ENCODE results near the gene TCTN1.
"Not testable (repeated sequence)": the region's sequence is repeated elsewhere in the genome, so short reads cannot be mapped to it uniquely, and the experiment has no call there.

The TCTN1 gene

GRCh38 chr12:110639336-110640141 is 25.6 kb downstream of the TCTN1 start:
- peak; percentile 37 for DNase-seq (ENCODE audit: low spot score)

DNA sequence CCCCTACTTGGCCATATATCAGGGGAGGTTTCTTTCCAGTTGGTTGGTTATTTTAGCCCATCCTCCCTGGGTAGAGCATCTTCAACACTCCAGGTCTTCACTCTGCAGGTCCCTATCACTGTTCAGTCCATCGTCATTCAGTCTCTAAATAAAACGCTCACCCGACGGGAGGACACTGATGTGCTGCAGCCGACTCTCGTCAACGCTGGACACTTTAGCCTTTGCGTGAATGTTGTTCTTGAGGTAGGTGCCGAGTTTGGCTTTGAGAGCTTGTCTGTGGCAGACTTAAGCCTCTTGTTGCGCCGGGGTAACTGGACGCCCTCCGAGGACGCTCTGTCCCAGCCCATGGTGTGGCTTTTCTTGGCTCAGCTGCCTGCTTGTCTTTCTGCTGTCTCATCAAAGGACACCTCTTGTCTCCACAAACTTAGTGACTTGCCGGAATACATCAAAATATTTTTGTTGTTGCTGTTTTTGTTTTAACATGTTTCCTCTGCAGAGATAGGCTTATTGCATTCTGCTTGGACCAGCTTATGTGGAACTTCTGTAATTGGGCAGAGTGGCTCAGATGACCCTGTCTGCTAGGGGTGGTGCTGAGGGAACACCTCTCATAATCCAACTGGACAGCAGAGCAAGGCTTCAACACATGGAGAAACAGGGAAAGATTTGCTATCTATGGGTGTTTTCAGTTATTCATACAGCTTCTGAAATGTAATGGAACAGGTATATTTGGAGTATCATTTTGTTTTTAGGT is 26.5 kb downstream of the TCTN1 start:
- peak; percentile 64 for DNase-seq (ENCODE audit: low spot score)

GRCh38 chr12:110641521-110641920 is 27.6 kb downstream of the TCTN1 start:
- DNase-seq (ENCODE audit: low spot score), result no peak

DNA sequence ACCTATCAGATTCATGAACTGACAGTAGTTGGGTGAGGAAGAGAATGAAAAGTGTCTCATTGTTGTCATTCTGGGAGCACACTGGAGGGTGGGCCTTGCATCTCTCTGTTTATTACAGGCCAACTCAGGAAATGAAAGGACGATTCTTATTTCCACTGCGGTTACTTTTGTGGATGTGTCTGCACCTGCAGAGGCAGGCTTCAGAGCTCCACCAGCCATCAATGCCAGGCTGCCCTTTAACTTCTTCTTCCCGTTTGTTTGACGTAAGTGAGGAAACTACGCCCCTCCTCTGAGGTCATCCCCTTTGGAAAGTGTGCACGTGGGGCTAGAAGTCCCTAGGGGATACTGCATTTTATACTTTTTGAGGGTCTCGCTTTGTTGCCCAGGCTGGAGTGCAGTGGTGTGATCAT is 33.7 kb downstream of the TCTN1 start:
- DNase-seq (ENCODE audit: low spot score), result no peak

- DNase-seq (ENCODE audit: low spot score), result no peak
Observed at GRCh38 chr12:110649341-110649847, 35.5 kb downstream of the TCTN1 start.

DNA sequence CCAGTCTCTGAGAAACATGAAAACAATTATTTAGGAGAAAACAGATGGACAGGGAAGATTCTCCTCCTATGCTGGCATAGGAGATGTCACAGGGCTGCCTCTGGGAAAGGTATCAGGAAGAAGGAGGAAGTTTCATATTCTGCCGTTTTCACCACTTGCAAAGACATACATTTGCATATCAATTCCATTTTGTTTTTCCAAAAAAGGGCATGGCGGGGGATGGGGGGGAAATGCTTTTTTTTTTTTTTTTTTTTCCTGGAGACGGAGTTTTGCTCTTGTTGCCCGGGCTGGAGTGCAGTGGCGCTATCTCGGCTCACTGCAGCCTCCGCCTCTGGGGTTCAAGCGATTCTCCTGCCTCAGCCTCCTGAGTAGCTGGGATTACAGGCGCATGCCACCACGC is 40.3 kb downstream of the TCTN1 start:
- not testable (repeated sequence) for DNase-seq (ENCODE audit: low spot score)

- no peak for DNase-seq (ENCODE audit: low spot score)
Observed at GRCh38 chr12:110656071-110656655, 42.2 kb downstream of the TCTN1 start.

DNA sequence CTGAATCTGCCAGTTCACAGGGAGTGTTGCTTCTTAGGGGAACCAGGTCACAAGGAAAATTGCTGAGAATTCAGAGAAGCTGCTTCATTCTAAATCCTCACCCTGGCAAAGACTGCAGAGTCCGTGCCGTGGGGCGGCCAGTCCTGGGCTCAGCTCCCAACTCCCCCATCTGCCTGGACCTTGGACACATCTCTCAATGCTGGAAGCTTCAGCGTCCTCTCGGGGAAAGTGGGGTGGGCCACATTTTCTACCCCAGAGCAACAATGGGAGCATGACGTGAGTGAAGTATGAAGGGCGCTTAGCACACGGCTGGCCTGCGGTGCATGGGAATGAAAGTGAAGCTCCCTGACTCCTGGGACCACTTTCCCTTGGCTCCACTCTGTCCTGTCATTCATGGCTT is 43.8 kb downstream of the TCTN1 start:
- DNase-seq (ENCODE audit: low spot score), result peak; percentile 71

DNA sequence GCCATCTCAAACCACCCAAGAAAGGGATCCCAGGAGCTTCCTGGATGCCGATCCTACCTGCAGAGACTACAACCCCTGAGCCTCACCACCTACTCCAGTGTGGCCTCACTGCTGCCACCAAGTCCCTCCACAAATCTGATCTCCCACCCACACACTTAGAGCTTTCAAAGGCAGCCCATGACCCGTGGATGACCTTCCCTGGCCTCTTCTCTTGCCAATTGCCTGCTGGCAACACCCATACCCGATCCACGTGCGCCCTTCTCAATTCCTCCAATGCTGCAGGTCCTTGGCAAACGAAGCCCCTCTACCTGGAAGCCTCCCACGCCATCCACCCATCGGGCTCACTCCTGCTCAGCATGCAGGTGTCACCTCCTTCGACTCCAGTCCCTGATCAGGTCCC is 44.3 kb downstream of the TCTN1 start:
- DNase-seq (ENCODE audit: low spot score), result no peak

DNA sequence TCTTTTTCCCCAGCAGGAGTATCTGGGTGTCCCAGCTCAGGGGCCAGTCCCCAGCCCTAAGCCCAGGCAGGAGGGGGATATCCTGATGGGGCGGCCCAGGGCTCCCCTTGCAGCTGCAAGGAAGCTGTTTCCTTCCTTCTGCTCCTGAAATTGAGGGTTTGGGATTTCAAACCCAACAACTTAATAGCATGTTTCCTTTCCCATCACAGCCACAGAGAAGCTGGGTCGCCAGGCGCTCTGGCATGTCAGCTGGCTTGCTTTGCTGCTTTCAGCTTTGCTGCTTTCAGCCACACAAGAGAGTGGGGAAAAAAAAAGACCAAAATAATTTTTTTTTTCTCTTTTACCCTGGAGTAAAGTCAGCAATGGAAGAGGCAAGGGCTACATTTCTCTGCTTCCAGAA is 44.9 kb downstream of the TCTN1 start:
- DNase-seq (ENCODE audit: low spot score), result no peak

DNA sequence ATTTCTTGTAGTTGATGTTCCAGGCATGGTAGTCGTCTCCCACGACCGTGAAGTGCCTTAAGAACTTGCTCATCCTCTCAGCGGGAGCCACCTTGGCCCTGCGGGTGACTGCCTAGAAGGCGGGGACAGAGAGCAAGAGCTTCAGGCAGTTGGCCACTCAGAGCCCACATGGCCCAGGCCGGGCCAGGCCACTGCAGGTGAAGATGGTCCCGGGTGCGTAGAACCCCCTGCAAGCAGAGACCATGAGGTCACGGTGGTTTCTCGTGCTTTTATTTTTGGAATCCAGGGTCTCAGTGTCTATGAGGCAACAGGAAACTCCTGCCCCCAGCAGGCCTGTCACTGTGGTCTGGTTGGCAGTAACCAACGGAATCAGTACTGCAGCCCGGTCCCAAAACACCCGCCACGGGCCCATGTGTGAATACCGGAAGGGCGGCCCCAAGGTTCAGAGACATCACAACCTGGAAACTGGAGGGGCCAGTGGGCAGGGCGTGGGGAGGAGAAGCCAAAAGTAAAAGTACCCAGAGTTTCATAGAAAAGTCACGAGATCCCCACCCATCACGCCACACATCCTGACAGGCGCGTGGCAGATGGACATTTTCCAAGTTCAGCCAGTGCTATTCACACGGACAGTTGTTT is 47.5 kb downstream of the TCTN1 start:
- no peak for DNase-seq (ENCODE audit: low spot score)

DNA sequence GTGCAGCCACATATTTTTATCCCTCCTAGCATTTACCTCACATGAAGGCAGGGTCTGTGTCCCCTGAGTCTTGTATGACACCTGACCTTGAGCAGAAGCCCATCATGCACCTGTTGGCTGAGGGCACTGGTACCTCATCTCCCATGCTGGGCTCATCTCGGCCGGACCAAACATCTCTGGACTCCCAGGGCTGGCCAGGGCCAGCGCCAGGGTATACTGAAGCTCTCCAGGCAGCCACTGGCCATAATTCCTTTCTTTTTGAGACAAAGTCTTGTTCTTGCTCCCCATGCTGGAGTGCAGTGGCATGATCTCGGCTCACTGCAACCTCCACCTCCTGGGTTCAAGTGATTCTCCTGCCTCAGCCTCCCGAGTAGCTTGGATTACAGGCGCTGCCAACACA is 53.0 kb downstream of the TCTN1 start:
- DNase-seq (ENCODE audit: low spot score), result no peak

GRCh38 chr12:110667671-110668070 is 53.7 kb downstream of the TCTN1 start:
- DNase-seq (ENCODE audit: low spot score), result no peak

GRCh38 chr12:110668480-110669192 is 54.7 kb downstream of the TCTN1 start:
- no peak for DNase-seq (ENCODE audit: low spot score)

DNA sequence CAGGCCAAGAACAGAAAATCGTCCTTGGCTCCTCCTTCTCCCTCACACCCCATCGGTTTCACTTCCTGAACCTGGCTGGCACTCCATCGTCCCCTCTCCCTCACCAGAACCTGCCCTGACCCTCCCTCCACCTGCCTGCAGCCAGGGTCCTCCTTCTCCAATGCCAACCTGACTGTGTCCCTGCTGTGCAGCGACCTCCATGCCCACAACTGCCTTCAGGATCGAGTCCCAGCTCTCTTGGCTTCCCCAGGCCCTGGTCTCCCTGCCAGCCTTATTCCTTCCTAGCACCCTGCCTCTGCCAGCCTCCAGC is 55.2 kb downstream of the TCTN1 start:
- DNase-seq (ENCODE audit: low spot score), result no peak

- DNase-seq (ENCODE audit: low spot score), result no peak
Observed at GRCh38 chr12:110670161-110670701, 56.3 kb downstream of the TCTN1 start.

- DNase-seq (ENCODE audit: low spot score), result no peak
Observed at GRCh38 chr12:110676171-110676570, 62.2 kb downstream of the TCTN1 start.

- peak; percentile 64 for DNase-seq (ENCODE audit: low spot score)
Observed at GRCh38 chr12:110677206-110677911, 63.4 kb downstream of the TCTN1 start.

DNA sequence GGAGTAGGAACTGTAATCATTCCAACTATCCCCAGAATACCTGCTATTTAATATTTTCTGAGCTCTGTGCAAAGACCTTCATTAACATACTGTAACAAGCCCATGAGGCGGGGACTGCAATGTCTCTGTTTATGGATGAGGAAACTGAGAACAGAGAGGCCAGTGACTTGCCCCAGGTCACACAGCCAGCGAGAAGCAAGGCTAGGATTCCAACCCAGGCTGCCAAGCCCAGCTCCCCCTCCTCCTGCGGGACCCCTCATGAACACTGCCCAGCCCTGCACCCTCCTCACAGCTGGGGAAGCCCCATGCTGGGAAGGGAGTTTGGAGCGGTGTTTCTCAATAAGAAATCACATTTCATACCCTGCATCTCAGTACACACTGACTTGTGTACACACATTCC is 64.1 kb downstream of the TCTN1 start:
- DNase-seq (ENCODE audit: low spot score), result no peak

DNA sequence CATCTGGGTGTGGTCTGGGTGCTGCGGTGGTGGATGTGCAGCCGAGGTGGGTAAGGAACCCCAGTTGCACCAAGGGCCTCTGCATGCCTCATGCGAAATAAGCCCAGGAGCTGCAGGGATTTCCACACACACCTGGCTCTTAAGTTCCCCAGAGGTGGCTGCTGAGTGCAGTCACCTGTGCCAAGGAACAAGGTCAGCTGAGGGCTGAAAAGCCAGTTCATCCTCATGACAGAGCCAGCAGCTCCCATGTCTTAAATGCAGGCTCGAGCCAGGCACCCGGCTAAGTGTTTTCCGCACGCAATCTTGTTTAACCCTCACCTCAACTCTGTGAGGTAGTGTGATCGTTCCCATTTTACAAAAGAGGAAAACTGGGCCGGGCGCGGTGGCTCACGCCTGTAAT is 65.3 kb downstream of the TCTN1 start:
- DNase-seq (ENCODE audit: low spot score), result no peak

GRCh38 chr12:110680032-110680431 is 66.1 kb downstream of the TCTN1 start:
- no peak for DNase-seq (ENCODE audit: low spot score)

Data from globus pallidus (tissue), 1 donor.